GM12892 (cell line): Measurements from ENCODE around the gene SP3.
A peak's percentile ranks its signal among the peaks of the same experiment; 100 is the strongest.

Experiments used
- DNase-seq: peaks from one replicate; pipeline ENCODE4 v3.0.0; 2011; ENCODE audit not compliant: insufficient read length
- FAIRE-seq: peaks from 2 replicates; lab custom pipeline; 2011; peaks lifted over from hg19 to GRCh38; lab: Jason Lieb, UNC
- POLR2A ChIP-seq: IDR thresholded peaks from 2 replicates; pipeline ENCODE4 v1.6.1; 2011; ENCODE audit warnings: low read depth, low read length, control low read depth
- POLR2AphosphoS5 ChIP-seq: IDR thresholded peaks from 2 replicates; pipeline ENCODE4 v1.6.1; 2011; ENCODE audit warnings: low read depth, low read length, control low read depth
- TAF1 ChIP-seq: IDR thresholded peaks from 2 replicates; pipeline ENCODE4 v1.6.1; 2011; ENCODE audit warnings: low read depth, mild to moderate bottlenecking, control low read depth, low read length, borderline replicate concordance

SP3 gene

DNA sequence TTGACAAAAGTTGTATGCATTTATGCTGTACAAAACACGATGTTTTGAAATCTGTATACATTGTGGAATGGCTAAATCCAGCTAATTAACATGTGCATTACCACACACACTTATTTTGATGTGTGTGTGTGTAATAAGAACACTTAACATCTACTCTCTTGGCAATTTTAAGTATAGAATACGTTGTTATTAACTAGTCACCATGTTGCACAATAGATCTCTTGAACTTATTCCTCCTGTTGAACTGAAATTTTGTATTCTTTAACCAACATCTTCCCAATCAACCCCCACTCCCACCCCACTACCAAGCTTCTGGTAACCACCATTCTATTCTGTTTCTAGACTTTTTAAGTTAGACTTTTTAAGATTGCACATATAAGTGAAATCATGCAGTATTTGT lies 16.3 kb upstream of the SP3 start:
- DNase-seq (no peak), FAIRE-seq (no peak)
- TF ChIP-seq TAF1 (no peak), POLR2AphosphoS5 (no peak), POLR2A (no peak)

DNA sequence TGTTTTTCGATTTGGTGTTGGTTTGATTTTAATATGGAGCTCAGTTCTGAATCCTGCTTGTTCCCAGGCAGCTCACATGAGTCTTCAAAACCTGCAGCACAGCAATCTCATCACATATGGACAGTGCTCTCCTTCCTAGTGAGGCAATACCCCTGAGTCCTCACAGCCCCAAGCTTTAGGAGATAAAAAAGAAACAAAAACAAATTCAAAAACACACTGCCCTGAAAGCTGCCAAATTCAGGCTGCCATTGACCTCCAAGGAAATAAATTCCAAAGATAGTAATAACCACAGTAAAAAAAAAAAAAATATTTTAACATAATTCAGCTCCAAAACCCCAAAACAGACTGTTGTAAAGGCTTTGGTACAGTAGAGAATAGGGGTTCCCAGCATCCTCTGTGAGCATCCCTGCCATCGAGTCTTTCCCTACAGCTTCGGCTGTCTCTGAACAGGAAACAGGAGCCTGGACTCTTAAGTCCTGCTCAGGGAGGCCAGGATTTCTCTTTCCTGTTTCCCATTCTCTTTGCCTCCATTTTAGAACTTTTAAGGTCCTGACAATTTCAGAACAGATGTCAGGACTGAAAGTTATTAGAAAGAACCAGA lies 14.7 kb upstream of the SP3 start:
- no peak for DNase-seq
- FAIRE-seq = no peak
- TF ChIP-seq POLR2A = no peak
- TF ChIP-seq POLR2AphosphoS5 = no peak
- TF ChIP-seq TAF1 = no peak

DNA sequence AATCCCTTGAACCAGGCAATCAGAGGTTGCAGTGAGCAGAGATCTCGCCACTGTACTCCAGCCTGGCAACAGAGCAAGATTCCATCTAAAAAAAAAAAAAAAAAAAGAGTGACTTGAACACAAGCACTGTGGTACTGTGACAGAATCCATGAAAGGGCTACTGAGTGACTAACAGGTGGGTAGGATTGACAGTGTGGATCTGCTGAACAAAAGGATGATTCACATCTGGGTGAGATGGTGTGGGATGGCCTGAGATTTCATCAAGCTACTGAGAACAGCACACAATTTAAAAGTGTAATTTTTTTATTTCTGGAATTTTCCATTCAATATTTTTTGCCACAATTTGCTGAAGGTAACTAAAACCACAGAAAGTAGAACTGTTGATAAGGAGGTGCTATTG lies 13.3 kb upstream of the SP3 start:
- DNase-seq (no peak), FAIRE-seq (no peak)
- TF ChIP-seq POLR2A = no peak

DNA sequence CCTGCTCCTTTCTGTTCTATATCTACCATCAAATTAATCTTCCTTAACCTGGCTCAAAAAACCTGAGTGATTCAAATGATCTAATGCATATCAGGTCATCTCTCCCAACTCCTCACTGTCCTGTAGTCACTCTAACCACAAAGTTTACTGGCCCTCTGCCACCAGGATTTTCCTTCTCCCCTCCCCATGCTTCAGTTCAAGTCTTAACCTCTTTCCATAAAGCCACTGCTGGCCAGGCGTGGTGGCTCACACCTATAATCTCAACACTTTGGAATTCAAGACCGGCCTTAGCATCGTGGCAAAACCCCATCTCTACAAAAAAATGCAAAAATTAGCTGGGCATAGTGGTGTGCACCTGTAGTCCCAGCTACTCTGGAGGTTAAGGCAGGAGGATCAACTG lies 7.5 kb upstream of the SP3 start:
- DNase-seq (no peak), FAIRE-seq (no peak)
- TF ChIP-seq POLR2AphosphoS5 (no peak), POLR2A (no peak), TAF1 (no peak)

DNA sequence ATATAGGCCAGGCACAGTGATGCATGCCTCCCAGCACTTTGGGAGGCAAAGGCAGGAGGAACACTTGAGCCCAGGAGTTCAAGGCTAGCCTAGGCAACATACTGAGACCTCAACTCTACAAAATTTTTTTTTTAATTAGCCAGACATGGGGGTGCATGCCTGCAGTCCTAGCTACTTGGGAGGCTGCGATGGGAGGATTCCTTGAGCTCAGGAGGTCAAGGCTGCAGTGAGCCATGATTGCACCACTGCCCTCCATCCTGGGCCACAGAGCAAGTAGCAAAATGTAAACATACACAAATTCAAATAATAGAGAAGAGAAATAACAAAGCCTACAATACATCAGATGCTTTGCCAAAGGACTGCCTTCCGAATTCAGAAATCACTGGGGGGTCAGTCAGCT lies 7.0 kb upstream of the SP3 start:
- FAIRE-seq (no peak), DNase-seq (no peak)
- TF ChIP-seq POLR2AphosphoS5 = no peak
- no peak for TF ChIP-seq POLR2A
- TF ChIP-seq TAF1 = no peak

DNA sequence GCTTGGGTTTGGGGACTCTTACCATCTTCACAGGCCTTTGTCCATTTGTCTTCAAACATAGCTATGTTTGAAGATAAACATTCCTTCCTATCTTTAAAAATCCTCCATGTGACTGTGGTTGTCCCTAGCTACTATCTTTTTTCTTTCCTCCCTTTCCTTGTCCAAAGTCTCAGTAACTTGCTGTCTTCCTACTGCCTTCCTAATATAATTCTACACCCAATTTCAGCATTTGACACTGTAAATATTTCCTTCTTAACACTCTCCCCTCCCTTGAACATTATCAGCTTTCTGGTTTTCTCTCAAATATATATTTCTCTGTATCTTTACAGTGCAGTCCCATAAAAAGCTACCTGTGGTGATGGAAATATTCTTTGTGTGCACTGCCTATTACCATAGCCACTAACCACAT lies 5.3 kb upstream of the SP3 start:
- FAIRE-seq (no peak), DNase-seq (no peak)
- TF ChIP-seq POLR2A (no peak), POLR2AphosphoS5 (no peak), TAF1 (no peak)

DNA sequence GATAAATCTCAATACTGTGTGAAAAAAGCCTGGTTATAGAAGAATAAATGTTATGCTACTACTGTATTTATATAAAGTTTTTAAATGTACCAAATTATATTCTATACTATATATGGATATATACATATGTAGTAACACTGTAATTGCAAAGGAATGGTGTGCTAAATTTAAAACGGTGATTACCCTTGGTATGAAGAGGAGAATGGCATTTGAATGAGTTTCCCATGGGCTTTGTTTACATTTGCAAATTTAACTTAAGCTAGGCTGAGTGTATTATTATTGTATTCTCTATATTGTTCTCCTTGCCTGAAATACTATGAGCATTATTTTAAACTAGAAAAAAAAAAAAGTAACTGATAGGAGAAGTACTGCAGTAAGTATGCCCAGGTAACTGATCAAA lies 4.7 kb upstream of the SP3 start:
- TF ChIP-seq TAF1 (no peak), POLR2AphosphoS5 (no peak)
- FAIRE-seq (no peak), DNase-seq (no peak)

DNA sequence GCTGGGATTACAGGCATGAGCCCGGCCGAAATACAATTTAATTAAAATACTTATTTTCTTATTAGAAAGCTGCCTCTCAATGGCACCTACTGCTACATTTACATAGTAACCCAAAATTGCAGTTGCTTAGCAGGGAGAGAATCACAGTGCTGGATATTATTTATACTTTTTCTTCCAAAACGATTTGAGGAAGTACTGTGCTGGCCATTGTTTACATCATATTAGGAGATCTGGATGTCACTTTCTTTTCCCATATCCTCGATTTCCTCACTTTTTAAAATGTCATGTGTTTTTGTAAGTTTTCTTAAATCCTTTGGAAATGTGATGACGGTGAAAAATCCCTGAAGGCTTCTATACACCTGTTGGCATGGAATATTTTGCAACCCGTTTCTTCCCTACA lies 3.4 kb upstream of the SP3 start:
- TF ChIP-seq POLR2A = no peak
- no peak for TF ChIP-seq POLR2AphosphoS5
- TF ChIP-seq TAF1 = no peak
- DNase-seq (no peak), FAIRE-seq (no peak)

DNA sequence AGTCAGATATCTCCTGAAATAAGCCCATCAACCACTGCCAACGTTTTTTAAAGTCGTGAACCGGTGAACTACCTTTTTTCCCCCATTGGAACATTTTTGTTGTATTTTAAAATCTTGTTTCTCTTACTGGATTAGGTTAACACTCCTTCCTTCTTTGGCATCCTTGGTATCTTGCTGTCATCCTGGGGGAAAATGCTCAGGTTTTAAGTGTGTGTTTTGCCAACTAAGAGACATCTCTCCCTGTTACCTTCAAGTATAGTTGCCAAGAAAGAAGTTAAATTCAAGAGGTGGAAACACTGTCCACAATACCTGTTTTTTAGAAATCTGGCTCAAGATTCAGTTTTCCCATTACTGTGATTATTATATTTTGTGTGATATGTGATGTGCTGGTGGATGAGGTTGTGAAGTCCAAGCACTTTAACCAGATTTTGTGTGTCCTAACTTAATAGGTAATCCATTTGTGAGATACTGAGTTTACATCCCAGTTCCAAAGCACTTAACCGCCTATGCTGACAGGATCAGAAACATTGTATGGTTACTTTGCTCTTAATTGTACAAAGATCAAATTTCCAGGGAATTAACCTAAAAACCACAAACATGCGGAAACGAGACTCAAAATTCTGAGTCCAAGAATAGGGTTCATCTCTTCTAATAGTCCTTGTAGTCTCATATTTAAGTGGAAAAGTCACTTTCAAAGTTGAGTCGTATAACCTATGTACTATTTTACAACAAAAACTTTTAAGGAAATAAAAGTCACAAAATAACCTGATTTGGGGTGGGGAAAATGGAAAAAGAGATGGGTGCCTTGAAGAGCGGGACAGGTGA lies 1.3 kb upstream of the SP3 start:
- FAIRE-seq = peak; percentile 14
- TF ChIP-seq POLR2AphosphoS5 (no peak), TAF1 (no peak), POLR2A (no peak)
- DNase-seq = no peak

DNA sequence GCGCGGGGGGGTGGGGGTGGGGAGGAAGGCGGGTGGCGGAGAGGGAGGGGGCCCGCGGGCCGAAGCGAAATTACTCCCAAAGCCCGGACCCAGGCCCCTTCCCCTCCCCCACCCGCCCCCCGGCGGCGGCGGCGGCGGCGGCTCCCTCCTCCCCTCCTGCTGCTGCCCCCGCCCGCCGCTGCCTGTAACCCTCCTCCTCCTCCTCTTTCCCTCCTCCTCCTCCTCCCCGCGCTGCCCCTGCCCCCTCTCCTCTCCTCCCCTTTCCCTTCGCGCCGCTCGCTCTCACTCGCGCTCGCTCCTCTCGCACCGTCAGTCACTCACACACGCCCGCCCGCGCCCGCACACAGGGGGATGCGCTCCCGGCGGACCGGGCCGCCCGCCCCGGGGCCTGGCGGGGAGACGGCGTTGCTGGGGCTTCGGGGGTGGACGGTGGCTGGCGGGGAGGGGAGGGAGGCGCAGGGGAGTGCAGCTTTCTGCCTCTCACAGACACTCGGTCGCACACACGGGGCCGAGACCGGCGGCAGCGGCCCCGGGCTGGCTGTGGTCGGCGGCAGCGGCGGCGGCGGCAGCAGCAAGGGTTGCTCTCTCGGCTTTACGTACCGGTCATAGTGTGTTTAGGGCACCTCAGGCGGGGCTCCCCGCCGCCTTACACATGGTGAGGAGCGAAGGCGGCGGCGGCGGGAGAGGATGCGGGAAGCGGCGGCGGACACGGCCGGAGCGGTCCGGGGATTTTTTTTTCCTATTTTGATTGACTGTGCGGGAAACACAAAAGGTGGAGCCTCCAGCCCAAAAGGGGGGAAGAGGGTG lies 405 bp downstream of the SP3 start:
- peak; percentile 72 for FAIRE-seq

DNA sequence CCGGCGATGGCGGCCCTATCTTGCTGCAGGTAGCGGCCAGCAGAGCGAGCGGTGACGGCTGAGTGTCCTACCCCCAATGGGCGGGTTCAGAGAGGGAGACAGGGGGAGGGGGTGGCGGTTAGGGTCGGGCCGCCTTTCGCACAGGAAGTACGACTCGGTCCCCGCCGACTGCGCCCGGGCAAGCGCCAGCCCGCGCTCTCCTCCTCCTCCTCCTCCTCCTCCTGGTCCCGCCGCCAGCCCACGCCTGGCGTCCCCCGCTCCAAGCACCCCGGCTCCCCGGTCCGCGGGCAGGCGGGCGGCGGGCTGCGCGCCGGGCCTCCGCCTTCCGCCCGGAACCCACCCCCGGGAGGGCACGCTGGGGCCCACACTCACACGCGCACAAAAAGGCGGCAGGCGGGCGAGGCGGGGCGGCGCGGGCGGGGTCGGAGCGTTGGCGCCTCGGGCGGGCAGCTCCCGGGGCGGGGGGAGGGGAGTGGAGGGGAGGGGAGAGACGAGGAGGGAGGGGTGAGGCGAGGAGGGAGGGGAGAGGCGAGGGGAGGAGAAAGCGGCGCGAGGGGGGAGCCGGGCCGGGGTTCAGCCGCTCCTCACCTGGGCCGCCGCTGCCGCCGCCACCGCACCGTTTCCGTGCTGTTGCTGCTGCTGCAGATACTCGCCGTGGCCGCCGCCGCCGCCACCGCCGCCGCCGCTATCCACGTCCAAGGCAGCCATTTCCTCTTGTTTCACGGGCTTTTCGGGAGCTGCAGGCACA lies 1.2 kb downstream of the SP3 start:
- peak; percentile 97 for FAIRE-seq
- peak; percentile 63 for DNase-seq
- TF ChIP-seq POLR2AphosphoS5 = peak; percentile 73
- TF ChIP-seq TAF1 = peak; percentile 60; the same call in 1 of the 2 replicates
- peak; percentile 75; the same call in 1 of the 2 replicates for TF ChIP-seq POLR2A

More for the DNA sequence above, 405 bp downstream of the SP3 start:
- DNase-seq = peak; percentile 51
- peak; percentile 85; the same call in 1 of the 2 replicates for TF ChIP-seq POLR2A
- TF ChIP-seq POLR2AphosphoS5 = peak; percentile 66
- TF ChIP-seq TAF1 = peak; percentile 77
